ENCODE data around the gene SUGCT.

SUGCT gene

DNA sequence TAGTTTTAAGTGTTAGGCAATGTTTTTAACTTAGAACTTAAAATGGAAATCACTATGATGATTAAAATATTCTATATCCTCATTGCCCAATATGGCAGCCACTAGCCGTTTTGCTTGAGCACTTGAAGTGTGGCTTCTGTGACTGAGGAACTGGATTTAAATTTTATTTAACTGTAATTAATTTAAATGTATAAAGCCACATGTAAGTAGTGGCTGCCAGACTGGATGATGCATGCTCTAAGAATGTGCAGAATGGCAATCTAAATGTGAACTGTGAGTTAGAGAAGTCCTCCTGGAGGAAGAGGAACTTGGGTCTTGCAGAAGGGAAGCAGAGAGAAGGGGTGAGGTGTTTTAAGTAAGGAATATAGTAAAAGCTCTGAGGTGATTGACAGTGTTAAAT, 451.4 kb downstream of the SUGCT start:
- TF ChIP-seq, protein P1, sequence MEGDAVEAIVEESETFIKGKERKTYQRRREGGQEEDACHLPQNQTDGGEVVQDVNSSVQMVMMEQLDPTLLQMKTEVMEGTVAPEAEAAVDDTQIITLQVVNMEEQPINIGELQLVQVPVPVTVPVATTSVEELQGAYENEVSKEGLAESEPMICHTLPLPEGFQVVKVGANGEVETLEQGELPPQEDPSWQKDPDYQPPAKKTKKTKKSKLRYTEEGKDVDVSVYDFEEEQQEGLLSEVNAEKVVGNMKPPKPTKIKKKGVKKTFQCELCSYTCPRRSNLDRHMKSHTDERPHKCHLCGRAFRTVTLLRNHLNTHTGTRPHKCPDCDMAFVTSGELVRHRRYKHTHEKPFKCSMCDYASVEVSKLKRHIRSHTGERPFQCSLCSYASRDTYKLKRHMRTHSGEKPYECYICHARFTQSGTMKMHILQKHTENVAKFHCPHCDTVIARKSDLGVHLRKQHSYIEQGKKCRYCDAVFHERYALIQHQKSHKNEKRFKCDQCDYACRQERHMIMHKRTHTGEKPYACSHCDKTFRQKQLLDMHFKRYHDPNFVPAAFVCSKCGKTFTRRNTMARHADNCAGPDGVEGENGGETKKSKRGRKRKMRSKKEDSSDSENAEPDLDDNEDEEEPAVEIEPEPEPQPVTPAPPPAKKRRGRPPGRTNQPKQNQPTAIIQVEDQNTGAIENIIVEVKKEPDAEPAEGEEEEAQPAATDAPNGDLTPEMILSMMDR (IDR thresholded peaks at IDR 0.05; ENCODE audit: control extremely low read depth, extremely low read depth, low read depth, missing control alignments), result no peak

DNA sequence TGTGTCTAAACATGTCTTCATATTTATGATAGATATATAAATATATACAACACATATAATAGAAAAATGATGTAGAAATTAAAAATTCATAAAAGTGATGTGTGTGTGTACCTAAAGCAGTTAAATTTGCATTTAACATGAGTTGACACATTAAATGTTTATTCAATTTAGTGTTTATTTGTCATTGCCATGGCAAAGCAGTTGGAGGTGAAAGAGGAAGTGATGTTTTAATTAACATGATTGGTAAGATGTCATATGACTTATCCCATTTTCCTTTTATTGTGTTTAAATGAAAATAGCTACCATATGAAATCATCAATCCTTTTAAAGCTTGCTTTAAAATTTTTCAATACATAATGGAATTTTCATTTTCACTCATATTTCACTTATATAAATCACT, 452.6 kb downstream of the SUGCT start:
- ChIA-PET CTCF (no interaction called here), POLR2A (no interaction called here)
- no peak for DNase-seq (ENCODE audit: extremely low spot score)
- TF ChIP-seq, protein P1 (IDR thresholded peaks at IDR 0.05; ENCODE audit: control extremely low read depth, extremely low read depth, low read depth, missing control alignments), result no peak

More for the DNA sequence above, 451.4 kb downstream of the SUGCT start:
- ChIA-PET POLR2A (no interaction called here), CTCF (interaction anchor here (1.3 kb wide), 1 partner anchor 34 kb away, joined by 3 read pairs; no protein-coding TSS in a partner anchor)
- DNase-seq (ENCODE audit: extremely low spot score), result no peak

DNA sequence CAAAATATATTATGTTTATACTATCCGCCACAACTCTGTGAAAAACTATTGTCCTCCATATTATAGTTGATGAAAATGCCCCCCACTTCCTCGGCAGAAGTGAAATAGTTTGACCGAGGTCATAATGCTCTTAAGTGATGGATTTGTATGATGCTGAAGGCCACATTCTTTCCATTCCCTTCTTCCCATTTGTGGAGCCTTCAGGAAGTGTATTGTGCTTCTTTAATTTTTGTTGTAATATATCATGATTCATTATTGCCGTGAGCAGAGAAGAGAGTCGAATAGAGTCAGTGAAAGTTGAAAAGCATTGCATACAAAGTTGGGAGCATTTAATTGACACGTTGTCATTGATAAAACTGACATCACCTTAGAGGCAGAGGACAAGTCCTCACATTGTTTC, 460.3 kb downstream of the SUGCT start:
- ChIA-PET CTCF (interaction anchor here (1.3 to 1.5 kb wide), 2 partner anchors 11 to 17 kb away, joined by 3 to 11 read pairs; no protein-coding TSS in a partner anchor), POLR2A (no interaction called here)
- TF ChIP-seq, protein P1 (IDR thresholded peaks at IDR 0.05; ENCODE audit: control extremely low read depth, extremely low read depth, low read depth, missing control alignments), result no peak
- DNase-seq (ENCODE audit: extremely low spot score), result no peak

DNA sequence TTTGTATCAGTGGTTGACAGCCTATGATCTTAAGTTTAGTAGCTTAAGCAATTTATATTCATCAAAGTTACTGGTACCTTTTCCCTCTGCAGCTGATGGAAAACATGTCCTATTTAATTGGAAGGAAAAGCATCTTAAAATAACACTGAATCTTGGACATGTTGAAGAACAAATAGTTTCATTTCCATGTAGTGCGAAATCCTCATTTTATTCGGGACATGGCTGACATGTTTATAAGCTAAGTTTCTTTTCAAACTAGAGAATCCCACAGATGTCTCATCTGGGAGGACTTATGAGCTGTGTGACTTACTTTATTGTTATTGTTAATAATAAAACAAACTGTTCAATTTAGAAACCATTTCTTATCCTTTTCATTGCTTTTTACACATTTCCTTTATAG, 461.0 kb downstream of the SUGCT start:
- ChIA-PET CTCF (interaction anchor here (1.2 to 1.5 kb wide), 3 partner anchors 10 to 16 kb away, joined by 3 to 11 read pairs (median 3); no protein-coding TSS in a partner anchor), POLR2A (no interaction called here)
- no peak for DNase-seq (ENCODE audit: extremely low spot score)
- TF ChIP-seq, protein P1 (IDR thresholded peaks at IDR 0.05; ENCODE audit: control extremely low read depth, extremely low read depth, low read depth, missing control alignments), result no peak

DNA sequence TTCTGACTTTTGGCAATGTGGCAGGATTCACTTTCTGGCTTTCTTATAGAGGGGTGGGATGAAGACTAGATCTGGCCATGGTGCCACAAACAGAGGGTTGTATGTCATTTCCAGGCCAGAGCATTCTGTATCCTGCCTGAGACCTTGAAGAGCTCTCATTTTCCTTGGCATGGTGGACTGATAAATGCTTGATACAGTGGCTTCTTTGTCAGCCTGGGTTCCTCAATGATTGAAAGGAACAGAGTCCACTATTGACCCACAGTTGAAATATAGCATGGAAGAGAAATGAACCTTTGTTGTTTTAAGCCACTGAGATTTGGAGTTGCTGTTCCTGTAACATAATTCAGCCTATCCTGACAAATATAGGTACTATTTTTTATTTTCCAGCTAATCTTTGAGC, 462.7 kb downstream of the SUGCT start:
- POLR2A ChIA-PET, result no interaction called here

DNA sequence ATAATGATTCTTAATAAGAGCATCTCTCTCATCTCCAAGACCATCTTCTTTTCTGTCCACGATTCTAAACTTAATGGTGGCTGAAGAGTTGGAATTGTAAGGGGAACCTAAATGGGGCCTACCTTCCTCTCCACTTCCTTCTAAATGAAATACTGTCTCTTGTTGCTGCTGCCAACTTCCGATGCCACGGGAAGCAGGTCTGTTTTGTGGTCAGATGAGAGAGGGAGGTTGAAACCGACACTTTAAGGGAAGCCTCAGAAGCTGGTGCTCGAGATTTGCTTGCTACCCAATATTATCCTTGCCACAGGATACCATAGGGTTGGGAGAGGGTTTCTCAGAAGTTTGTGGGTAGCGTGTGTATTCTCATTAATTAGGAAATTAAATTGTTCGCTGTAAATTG, 464.1 kb downstream of the SUGCT start:
- ChIA-PET POLR2A (no interaction called here), CTCF (interaction anchor here (1.5 to 3.2 kb wide), 2 partner anchors 10 to 366 kb away, joined by 5 to 12 read pairs; no protein-coding TSS in a partner anchor)
- TF ChIP-seq, protein P1 (IDR thresholded peaks at IDR 0.05; ENCODE audit: control extremely low read depth, extremely low read depth, low read depth, missing control alignments), result no peak
- no peak for DNase-seq (ENCODE audit: extremely low spot score)

More for the DNA sequence above, 462.7 kb downstream of the SUGCT start:
- CTCF ChIA-PET, result interaction anchor here (1.1 to 3.2 kb wide), 2 partner anchors 11 to 90 kb away, joined by 3 to 12 read pairs; no protein-coding TSS in a partner anchor
- TF ChIP-seq, protein P1 (IDR thresholded peaks at IDR 0.05; ENCODE audit: control extremely low read depth, extremely low read depth, low read depth, missing control alignments), result no peak
- no peak for DNase-seq (ENCODE audit: extremely low spot score)
